ENCODE measurements around the gene SLC25A25. TPM values are rescaled to one million over a fixed set of nuclear protein-coding genes. Genes with fewer than 3 reads are reported as not detected.

SLC25A25 gene
- total and polyA plus RNA-seq, 12 donors = 11.4 to 60.6 (median 15.6) TPM

DNA sequence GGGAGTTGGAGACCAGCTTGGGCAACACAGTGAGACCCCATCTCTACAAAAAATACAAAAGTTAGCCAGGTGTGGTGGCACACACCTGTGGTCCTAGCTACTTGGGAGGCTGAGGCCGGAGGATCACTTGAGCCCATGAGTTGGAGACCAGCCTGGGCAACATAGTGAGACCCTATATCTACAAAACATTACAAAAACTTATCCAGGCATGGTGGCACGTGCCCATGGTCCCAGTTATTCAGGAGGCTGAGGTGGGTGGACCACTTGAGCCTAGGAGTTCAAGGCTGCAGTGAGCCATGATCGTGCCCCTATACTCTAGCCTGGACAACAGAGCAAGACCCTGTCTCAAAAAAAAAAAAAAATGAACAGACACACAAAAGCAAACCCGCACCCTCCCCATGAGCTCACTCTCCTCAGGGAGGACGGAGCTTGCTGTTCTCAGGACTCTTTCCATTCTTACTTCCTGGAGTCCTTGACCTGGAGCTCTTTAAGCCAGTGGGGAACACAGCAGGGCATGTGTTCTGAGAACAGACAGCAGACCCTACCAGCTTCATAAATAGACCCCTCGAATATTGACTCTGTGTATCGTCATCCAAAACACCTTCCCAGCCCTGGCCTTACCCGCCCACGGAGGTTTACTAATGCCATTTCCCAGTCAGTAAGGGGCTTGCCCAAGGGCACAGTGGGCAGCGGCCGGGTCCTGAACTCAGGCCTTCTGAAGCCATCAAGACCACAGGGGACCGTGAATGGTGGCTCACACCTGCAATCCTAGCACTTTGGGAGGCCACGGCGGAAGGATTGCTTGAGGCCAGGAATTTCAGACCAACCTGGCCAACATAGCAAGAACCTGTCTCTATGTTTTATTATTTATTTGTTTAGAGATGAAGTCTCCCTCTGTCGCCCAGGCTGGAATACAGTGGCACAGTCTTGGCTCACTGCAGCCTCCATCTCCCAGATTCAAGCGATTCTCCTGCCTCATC lies 48.4 kb downstream of the SLC25A25 start:
- Histone ChIP-seq H3K4me3 (no peak overlapping the region), H3K36me3 (replicated peaks in 1 of 2) (peaks cover 0 to 12% of the 10 kb centered on the region in 2 donors), H3K27me3 (no peaks in the 10 kb centered on the region), H3K4me1 (replicated peaks in 1 of 2) (no peaks in the 10 kb centered on the region), H3K27ac (no peak overlapping the region), H3K9me3 (replicated peaks in 1 of 3) (no peaks in the 10 kb centered on the region)
- WGBS, 4 donors = 76 to 83% (median 78%) methylated on average over 15 to 16 of the region's 16 CpGs
- intact Hi-C loops (cut with DNase I) = loop anchor here in 1 of 2 donors (2.0 kb wide), 1 partner anchor 172 kb away; no protein-coding TSS in a partner anchor
- no peak for TF ChIP-seq POLR2A (IDR thresholded peaks at IDR 0.05)
- TF ChIP-seq, protein P1, sequence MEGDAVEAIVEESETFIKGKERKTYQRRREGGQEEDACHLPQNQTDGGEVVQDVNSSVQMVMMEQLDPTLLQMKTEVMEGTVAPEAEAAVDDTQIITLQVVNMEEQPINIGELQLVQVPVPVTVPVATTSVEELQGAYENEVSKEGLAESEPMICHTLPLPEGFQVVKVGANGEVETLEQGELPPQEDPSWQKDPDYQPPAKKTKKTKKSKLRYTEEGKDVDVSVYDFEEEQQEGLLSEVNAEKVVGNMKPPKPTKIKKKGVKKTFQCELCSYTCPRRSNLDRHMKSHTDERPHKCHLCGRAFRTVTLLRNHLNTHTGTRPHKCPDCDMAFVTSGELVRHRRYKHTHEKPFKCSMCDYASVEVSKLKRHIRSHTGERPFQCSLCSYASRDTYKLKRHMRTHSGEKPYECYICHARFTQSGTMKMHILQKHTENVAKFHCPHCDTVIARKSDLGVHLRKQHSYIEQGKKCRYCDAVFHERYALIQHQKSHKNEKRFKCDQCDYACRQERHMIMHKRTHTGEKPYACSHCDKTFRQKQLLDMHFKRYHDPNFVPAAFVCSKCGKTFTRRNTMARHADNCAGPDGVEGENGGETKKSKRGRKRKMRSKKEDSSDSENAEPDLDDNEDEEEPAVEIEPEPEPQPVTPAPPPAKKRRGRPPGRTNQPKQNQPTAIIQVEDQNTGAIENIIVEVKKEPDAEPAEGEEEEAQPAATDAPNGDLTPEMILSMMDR (IDR thresholded peaks at IDR 0.05) = no peak
- DNase-seq = peak in 4 of 7 donors; percentile 11 to 53 (median 20)

- Histone ChIP-seq H3K27me3 (no peaks in the 10 kb centered on the region), H3K4me3 (no peak overlapping the region), H3K27ac (no peak overlapping the region), H3K4me1 (replicated peaks in 1 of 2) (no peaks in the 10 kb centered on the region), H3K36me3 (replicated peaks in 1 of 2) (peaks cover 0 to 26% of the 10 kb centered on the region in 2 donors), H3K9me3 (replicated peaks in 1 of 3) (no peaks in the 10 kb centered on the region)
- WGBS, 4 donors = 9 to 14% (median 11%) methylated on average over 17 to 27 of the region's 27 CpGs
- intact Hi-C loops (cut with DNase I) = loop anchor here in 1 of 2 donors (2.0 kb wide), 1 partner anchor 173 kb away; no protein-coding TSS in a partner anchor
- peak; percentile 90 to 97 (median 95) for DNase-seq
- TF ChIP-seq POLR2A (IDR thresholded peaks at IDR 0.05) = no peak
- TF ChIP-seq, protein P1 (IDR thresholded peaks at IDR 0.05) = peak; percentile 100
Measured at GRCh38 chr9:128117613-128118471, 49.8 kb downstream of the SLC25A25 start.

DNA sequence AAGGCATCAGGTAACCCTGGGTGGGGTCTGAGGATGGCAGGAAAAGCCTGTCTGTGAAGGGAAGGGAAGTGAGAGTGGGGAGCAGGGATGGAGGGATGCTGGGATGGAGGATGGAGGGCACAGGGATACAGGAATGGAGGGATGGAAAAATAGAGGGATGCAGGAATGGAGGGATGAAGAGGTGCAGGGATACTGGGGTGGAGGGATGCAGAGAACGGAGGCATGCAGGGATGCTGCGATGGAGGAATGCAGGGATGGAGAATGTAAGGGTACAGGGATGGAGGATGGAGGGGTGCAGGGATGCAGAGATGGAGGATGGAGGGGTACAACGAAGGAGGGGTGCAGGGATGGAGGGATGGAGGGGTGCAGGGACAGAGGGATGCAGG lies 50.4 kb downstream of the SLC25A25 start:
- H3K27ac ChIP-seq = no peak overlapping the region
- TF ChIP-seq, protein P1 (IDR thresholded peaks at IDR 0.05) = no peak
- TF ChIP-seq POLR2A (IDR thresholded peaks at IDR 0.05) = no peak
- WGBS, 4 donors = 36 to 46% (median 40%) methylated on average over 3 of the region's 3 CpGs
- no peak overlapping the region for H3K4me3 ChIP-seq
- intact Hi-C loops (cut with DNase I) = no loop called here
- peak in 4 of 7 donors; percentile 5 to 44 (median 8) for DNase-seq
- no peaks in the 10 kb centered on the region for H3K27me3 ChIP-seq
- peaks cover 0 to 32% of the 10 kb centered on the region in 2 donors for H3K36me3 ChIP-seq (replicated peaks in 1 of 2)
- no peaks in the 10 kb centered on the region for H3K4me1 ChIP-seq (replicated peaks in 1 of 2)
- H3K9me3 ChIP-seq (replicated peaks in 1 of 3) = no peaks in the 10 kb centered on the region

All from adrenal gland (tissue), 12 donors.